ENCODE results near the gene EYS. TPM values are rescaled to one million over a fixed set of nuclear protein-coding genes. Genes with fewer than 3 reads are reported as not detected.

The EYS gene
- total and polyA plus RNA-seq, 2 of the 8 experiments (the other 6 are each of a cell fraction or from before 2014, with no cell fraction given), result 0.05 to 0.13 TPM

DNA sequence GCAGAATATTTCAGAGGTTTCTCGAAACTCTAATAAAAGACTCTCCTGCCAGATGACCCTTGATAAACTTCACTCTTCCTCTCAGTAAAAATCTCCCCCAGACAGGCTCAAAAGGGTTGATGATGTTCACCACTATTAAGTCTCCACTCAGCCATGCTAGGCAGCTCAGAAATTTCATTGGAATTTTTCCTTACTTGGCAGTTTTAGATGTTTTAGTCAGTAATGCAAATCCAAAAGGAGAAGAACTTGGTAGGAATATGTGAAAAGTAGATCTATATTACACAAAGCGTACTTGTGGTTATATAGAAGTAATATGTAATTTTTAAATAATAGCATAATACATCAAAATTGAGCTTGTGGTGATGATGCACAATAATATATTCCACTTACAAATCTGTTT lies 1738.4 kb downstream of the EYS start:
- Histone ChIP-seq H4K5ac (ENCODE audit: insufficient read length, low read depth, low read length) (no peak overlapping the region), H3K79me1 (ENCODE audit: low read depth, low read length) (no peaks in the 10 kb centered on the region), H3K79me2 (ENCODE audit: control insufficient read depth in 1 of 2, insufficient read depth in 2 of 2, low read length in 2 of 2) (no peaks in the 10 kb centered on the region), H3K56ac (replicated peaks; ENCODE audit: insufficient read length, low read depth, low read length) (no peak overlapping the region), H2AK5ac (ENCODE audit: low read depth, low read length) (no peak overlapping the region), H3K27me3 (replicated peaks in 1 of 4; ENCODE audit: control insufficient read depth in 3 of 4, extremely low read depth in 1 of 4, insufficient read depth in 3 of 4, low read length in 3 of 4) (no peaks in the 10 kb centered on the region), H3K23ac (ENCODE audit: insufficient read length) (no peak overlapping the region), H2BK120ac (replicated peaks; ENCODE audit: low read depth, low read length) (no peak overlapping the region), H2BK5ac (ENCODE audit: low read depth, low read length) (no peak overlapping the region), H4K20me1 (replicated peaks in 1 of 2; ENCODE audit: control insufficient read depth in 1 of 2, insufficient read depth in 2 of 2, low read length in 2 of 2) (no peaks in the 10 kb centered on the region), H4K91ac (replicated peaks; ENCODE audit: insufficient read length, low read length) (no peak overlapping the region), H2BK12ac (ENCODE audit: low read depth, low read length) (no peak overlapping the region), H3K4me1 (replicated peaks in 1 of 4; ENCODE audit: control insufficient read depth in 3 of 4, insufficient read depth in 4 of 4, low read length in 3 of 4) (peaks cover 0 to 6% (median under 1%) of the 10 kb centered on the region in 4 experiments; a peak in 2 of 7 replicates), H3K27ac (ENCODE audit: low read depth, low read length) (no peak overlapping the region), H3K9me3 (ENCODE audit: insufficient read depth in 2 of 2, low read depth in 1 of 2, low read length in 1 of 2) (no peaks in the 10 kb centered on the region), H3K36me3 (ENCODE audit: control insufficient read depth in 2 of 4, insufficient read depth in 4 of 4, low read length in 3 of 4) (no peaks in the 10 kb centered on the region), H3K4me2 (ENCODE audit: insufficient read depth in 1 of 2, low read depth in 2 of 2, low read length in 2 of 2) (no peak overlapping the region), H3K9ac (replicated peaks in 1 of 4; ENCODE audit: extremely low read depth in 1 of 4, low read depth in 3 of 4, low read length in 3 of 4) (no peak overlapping the region), H4K8ac (ENCODE audit: extremely low read depth, insufficient read depth, low read length) (no peak overlapping the region), H3K4ac (replicated peaks; ENCODE audit: insufficient read length, low read depth, low read length) (no peak overlapping the region), H2BK20ac (ENCODE audit: low read length) (no peak overlapping the region), H3K4me3 (ENCODE audit: extremely low read depth in 1 of 4, insufficient read depth in 2 of 4, low read depth in 3 of 4, low read length in 4 of 4) (no peak overlapping the region), H3K14ac (ENCODE audit: insufficient read length) (no peak overlapping the region), H3K18ac (ENCODE audit: extremely low read depth, low read length) (no peak overlapping the region), H2BK15ac (ENCODE audit: low read length) (no peak overlapping the region), H3K23me2 (ENCODE audit: low read depth, low read length) (no peaks in the 10 kb centered on the region), H2AFZ (ENCODE audit: low read length) (no peak overlapping the region)
- ChIA-PET CTCF (ENCODE audit: partially characterized antibody) (interaction anchor here (0.9 to 1.5 kb wide), 3 partner anchors 9 to 616 kb away, joined by 3 read pairs; no protein-coding TSS in a partner anchor), POLR2A (ENCODE audit: partially characterized antibody) (interaction anchor here (1.4 kb wide), 1 partner anchor 9 kb away, joined by 3 read pairs; no protein-coding TSS in a partner anchor)
- FAIRE-seq (no peak), DNase-seq (ENCODE audit: low read depth in 1 of 2, low spot score in 2 of 2) (no peak)
- WGBS, 2 experiments (ENCODE audit: extremely low coverage in 1 of 2, insufficient coverage in 1 of 2, insufficient read length in 1 of 2, insufficient replicate concordance in 2 of 2, low coverage in 1 of 2, low lambda C conversion rate in 2 of 2, missing lambda C conversion rate in 1 of 2), result 93% methylated on average over 2 of the region's 2 CpGs; no CpG with 5 or more reads in 1 of the 2 experiments
- TF ChIP-seq CTCF (IDR thresholded peaks at IDR 0.05; ENCODE audit: control extremely low read depth in 1 of 3, insufficient read depth in 1 of 3, low read depth in 1 of 3, low read length in 3 of 3) (no peak), GTF2F1 (IDR thresholded peaks at IDR 0.05; ENCODE audit: borderline replicate concordance, low read depth, low read length) (no peak), POLR2AphosphoS5 (IDR thresholded peaks at IDR 0.05; ENCODE audit: low read depth, low read length) (no peak), SP4 (IDR thresholded peaks at IDR 0.05; ENCODE audit: low read length) (no peak), EP300 (IDR thresholded peaks at IDR 0.05; ENCODE audit: borderline replicate concordance in 1 of 2, low read depth in 2 of 2, low read length in 2 of 2) (no peak), CEBPB (IDR thresholded peaks at IDR 0.05; ENCODE audit: low read depth, low read length) (no peak), TBP (IDR thresholded peaks at IDR 0.05; ENCODE audit: low read depth, low read length) (no peak), ASH2L (IDR thresholded peaks at IDR 0.05; ENCODE audit: low read length) (no peak), RAD21 (IDR thresholded peaks at IDR 0.05 in 1 of 2, conservative IDR thresholded peaks at IDR 0.05 in 1 of 2; ENCODE audit: low read depth in 2 of 2, low read length in 2 of 2) (no peak), GABPA (IDR thresholded peaks at IDR 0.05; ENCODE audit: borderline replicate concordance, insufficient read depth, low read length) (no peak), FOSL1 (IDR thresholded peaks at IDR 0.05; ENCODE audit: insufficient read depth, low read depth, low read length) (no peak), BACH1 (IDR thresholded peaks at IDR 0.05; ENCODE audit: low read length) (no peak)

Data from H1 (cell line).